ENCODE results near the gene CEMIP. TPM values are rescaled to one million over a fixed set of nuclear protein-coding genes. Genes with fewer than 3 reads are reported as not detected.

The CEMIP gene
- total and polyA plus RNA-seq, 10 of the 15 experiments (the other 5 are each of a cell fraction or from before 2014, with no cell fraction given) = 0.01 to 0.44 (median 0.16) TPM; not detected in 6

DNA sequence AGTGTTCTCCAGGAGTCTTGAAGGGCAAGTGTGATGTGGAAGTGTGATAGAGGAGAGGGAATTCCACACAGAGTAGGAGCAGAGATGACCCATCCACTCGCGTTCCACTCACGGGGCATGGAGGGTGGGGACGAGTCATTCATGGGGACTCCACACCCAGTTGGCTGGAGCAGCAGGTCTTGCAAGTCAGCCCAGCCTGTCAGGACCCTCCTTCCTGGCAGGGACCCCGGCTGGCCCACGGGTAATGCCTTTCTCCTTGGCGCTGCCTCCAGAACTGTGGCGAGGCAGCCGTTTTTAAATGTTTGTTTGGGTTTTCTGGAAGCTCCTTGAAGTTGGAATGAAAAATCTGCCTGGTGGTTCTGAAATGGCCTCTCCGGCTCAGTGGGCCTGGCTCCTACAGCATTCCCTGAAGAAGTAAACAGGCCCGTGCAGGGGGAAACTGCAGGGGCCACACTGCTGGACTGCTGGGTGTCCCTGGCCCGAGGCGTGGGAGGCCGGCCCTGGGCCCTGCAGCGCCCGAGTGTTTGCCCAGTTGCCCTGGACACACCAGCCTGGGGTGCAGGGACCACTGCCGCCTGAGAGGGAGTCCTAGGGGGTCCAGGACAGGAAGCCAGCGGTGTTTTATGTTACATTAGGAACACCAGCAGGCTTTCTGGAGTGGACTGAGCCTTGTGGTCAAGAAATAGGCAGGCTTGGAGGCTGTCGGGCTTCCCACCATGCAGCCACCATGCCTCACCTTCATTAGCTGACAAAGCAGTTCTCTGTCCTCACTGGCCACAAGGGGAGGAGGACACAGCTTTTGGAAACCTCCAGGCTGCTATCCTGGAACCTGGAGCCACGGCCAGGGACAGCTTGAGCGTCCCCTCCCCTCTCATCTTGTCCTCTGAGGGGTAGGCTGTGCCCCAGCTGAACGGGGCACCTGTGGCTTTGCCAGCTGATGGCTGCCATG is 61.3 kb downstream of the CEMIP start:
- intact Hi-C loops (cut with micrococcal nuclease; ENCODE audit: unreplicated experiment) = no loop called here
- RAD21 ChIA-PET (ENCODE audit: unreplicated experiment) = no interaction called here
- no peaks in the 10 kb centered on the region for H3K79me2 ChIP-seq (ENCODE audit: control insufficient read depth, insufficient read depth, low read length)
- in situ Hi-C loops (cut with MboI) = no loop called here
- no peaks in the 10 kb centered on the region for H3K36me3 ChIP-seq (ENCODE audit: control insufficient read depth in 2 of 2, insufficient read depth in 2 of 2, low read length in 1 of 2)
- H3K27me3 ChIP-seq (replicated peaks in 1 of 2; ENCODE audit: control insufficient read depth in 2 of 2, insufficient read depth in 2 of 2, low read length in 1 of 2) = peaks cover 1 to 3% of the 10 kb centered on the region in 2 experiments; a peak in 3 of 4 replicates
- WGBS (ENCODE audit: insufficient coverage, insufficient replicate concordance, low lambda C conversion rate, missing lambda C conversion rate) = 28% methylated on average over 18 of the region's 22 CpGs
- no peak overlapping the region for H2AFZ ChIP-seq (ENCODE audit: control insufficient read depth, low read depth, low read length)
- no peak for ATAC-seq
- CTCF ChIA-PET = interaction anchor here (0.8 kb wide), 1 partner anchor 16 kb away, joined by 3 read pairs; no protein-coding TSS in a partner anchor
- H3K27ac ChIP-seq (ENCODE audit: control insufficient read depth, insufficient read depth) = no peak overlapping the region
- FAIRE-seq = no peak
- no TSS peak for BruUV-seq (replicated peaks)
- no peak for DNase-seq (ENCODE audit: low read depth, low spot score)
- no peaks in the 10 kb centered on the region for H3K9me3 ChIP-seq (replicated peaks; ENCODE audit: control insufficient read depth, insufficient read depth, low read length)
- H4K20me1 ChIP-seq (ENCODE audit: control insufficient read depth, insufficient read depth) = no peaks in the 10 kb centered on the region
- SMC1A ChIA-PET (ENCODE audit: uncharacterized antibody, unreplicated experiment) = no interaction called here
- no peak overlapping the region for H3K4me3 ChIP-seq
- no peak for TF ChIP-seq RELA (IDR thresholded peaks at IDR 0.05; ENCODE audit: borderline replicate concordance, partially characterized antibody)
- no peak for TF ChIP-seq ETV6 (conservative IDR thresholded peaks at IDR 0.05 in 1 of 2, IDR thresholded peaks at IDR 0.05 in 1 of 2; ENCODE audit: borderline replicate concordance in 1 of 2, low read depth in 1 of 2)
- TF ChIP-seq RAD51 (IDR thresholded peaks at IDR 0.05) = no peak
- no peak for TF ChIP-seq BRCA1 (IDR thresholded peaks at IDR 0.05; ENCODE audit: low read depth, low read length)
- no peak for TF ChIP-seq TAF1 (IDR thresholded peaks at IDR 0.05; ENCODE audit: borderline replicate concordance, low read depth, low read length)
- TF ChIP-seq NR2F1 (conservative IDR thresholded peaks at IDR 0.05) = no peak
- TF ChIP-seq, protein P1, sequence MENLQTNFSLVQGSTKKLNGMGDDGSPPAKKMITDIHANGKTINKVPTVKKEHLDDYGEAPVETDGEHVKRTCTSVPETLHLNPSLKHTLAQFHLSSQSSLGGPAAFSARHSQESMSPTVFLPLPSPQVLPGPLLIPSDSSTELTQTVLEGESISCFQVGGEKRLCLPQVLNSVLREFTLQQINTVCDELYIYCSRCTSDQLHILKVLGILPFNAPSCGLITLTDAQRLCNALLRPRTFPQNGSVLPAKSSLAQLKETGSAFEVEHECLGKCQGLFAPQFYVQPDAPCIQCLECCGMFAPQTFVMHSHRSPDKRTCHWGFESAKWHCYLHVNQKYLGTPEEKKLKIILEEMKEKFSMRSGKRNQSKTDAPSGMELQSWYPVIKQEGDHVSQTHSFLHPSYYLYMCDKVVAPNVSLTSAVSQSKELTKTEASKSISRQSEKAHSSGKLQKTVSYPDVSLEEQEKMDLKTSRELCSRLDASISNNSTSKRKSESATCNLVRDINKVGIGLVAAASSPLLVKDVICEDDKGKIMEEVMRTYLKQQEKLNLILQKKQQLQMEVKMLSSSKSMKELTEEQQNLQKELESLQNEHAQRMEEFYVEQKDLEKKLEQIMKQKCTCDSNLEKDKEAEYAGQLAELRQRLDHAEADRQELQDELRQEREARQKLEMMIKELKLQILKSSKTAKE (IDR thresholded peaks at IDR 0.05; ENCODE audit: low read depth, poor library complexity, severe bottlenecking) = no peak
- TF ChIP-seq EGR1 (IDR thresholded peaks at IDR 0.05; ENCODE audit: borderline replicate concordance in 1 of 2, low read depth in 2 of 2, low read length in 2 of 2) = no peak
- TF ChIP-seq, protein P2, sequence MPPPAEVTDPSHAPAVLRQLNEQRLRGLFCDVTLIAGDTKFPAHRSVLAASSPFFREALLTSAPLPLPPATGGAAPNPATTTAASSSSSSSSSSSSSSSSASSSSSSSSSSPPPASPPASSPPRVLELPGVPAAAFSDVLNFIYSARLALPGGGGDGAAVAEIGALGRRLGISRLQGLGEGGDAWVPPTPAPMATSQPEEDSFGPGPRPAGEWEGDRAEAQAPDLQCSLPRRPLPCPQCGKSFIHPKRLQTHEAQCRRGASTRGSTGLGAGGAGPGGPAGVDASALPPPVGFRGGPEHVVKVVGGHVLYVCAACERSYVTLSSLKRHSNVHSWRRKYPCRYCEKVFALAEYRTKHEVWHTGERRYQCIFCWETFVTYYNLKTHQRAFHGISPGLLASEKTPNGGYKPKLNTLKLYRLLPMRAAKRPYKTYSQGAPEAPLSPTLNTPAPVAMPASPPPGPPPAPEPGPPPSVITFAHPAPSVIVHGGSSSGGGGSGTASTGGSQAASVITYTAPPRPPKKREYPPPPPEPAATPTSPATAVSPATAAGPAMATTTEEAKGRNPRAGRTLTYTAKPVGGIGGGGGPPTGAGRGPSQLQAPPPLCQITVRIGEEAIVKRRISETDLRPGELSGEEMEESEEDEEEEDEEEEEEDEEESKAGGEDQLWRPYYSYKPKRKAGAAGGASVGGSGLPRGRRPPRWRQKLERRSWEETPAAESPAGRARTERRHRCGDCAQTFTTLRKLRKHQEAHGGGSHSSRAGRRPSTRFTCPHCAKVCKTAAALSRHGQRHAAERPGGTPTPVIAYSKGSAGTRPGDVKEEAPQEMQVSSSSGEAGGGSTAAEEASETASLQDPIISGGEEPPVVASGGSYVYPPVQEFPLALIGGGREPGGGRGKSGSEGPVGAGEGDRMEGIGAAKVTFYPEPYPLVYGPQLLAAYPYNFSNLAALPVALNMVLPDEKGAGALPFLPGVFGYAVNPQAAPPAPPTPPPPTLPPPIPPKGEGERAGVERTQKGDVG (CRISPR knock-in tag; IDR thresholded peaks at IDR 0.05) = no peak
- no peak for TF ChIP-seq KAT2A (conservative IDR thresholded peaks at IDR 0.05; ENCODE audit: control insufficient read depth, low read depth, low read length)
- TF ChIP-seq, protein P3, sequence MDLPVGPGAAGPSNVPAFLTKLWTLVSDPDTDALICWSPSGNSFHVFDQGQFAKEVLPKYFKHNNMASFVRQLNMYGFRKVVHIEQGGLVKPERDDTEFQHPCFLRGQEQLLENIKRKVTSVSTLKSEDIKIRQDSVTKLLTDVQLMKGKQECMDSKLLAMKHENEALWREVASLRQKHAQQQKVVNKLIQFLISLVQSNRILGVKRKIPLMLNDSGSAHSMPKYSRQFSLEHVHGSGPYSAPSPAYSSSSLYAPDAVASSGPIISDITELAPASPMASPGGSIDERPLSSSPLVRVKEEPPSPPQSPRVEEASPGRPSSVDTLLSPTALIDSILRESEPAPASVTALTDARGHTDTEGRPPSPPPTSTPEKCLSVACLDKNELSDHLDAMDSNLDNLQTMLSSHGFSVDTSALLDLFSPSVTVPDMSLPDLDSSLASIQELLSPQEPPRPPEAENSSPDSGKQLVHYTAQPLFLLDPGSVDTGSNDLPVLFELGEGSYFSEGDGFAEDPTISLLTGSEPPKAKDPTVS (IDR thresholded peaks at IDR 0.05; ENCODE audit: low read depth, low read length) = no peak
- H3K4me1 ChIP-seq (ENCODE audit: control insufficient read depth, insufficient read depth, low read length) = no peaks in the 10 kb centered on the region
- POLR2A ChIA-PET = no interaction called here
- no peak overlapping the region for H3K9ac ChIP-seq (ENCODE audit: control insufficient read depth, insufficient read depth, low read length)
- H3K4me2 ChIP-seq (ENCODE audit: control insufficient read depth, insufficient read depth) = no peak overlapping the region

Data from GM12878 (cell line).